Raji (cell line): Measurements from ENCODE around the gene UBE3C.

Experiments
- POLR2A ChIP-seq: IDR thresholded peaks from 2 replicates; pipeline ENCODE4 v1.6.1; 2011; ENCODE audit warnings: low read depth, low read length, control low read depth; ENCODE audit not compliant: insufficient read depth

The UBE3C gene

DNA sequence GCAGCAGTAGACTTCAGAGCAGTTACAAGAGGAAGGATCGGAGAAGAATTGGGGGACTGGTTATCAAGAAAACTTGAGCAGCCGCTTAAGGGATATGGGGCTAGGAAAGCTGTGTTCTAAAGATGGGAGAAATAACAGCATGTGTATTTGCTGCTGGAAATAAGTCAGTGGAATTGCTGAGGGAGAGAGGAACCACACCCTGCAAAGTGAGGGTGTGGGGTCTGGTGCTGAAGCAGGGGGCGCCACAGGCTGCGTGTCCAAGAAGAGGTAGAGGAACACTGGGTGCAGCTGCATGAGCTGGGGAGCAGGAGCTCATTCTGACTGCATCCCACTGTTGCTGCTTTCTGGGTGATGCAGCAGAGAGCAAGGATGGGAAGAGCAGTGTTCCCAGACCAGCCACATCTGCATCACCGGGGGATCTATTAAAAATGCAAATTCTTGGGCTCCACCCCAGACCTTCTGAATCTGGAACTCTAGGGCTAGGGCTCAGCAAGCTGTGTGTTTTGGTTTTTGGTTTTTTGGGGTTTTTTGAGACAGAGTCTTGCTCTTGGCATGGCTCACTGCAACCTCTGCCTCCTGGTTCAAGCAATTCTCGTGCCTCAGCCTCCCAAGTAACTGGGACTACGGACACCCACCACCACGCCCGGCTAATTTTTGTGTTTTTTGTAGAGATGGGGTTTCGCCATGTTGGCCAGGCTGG lies 101.0 kb downstream of the UBE3C start:
- TF ChIP-seq POLR2A = no peak

DNA sequence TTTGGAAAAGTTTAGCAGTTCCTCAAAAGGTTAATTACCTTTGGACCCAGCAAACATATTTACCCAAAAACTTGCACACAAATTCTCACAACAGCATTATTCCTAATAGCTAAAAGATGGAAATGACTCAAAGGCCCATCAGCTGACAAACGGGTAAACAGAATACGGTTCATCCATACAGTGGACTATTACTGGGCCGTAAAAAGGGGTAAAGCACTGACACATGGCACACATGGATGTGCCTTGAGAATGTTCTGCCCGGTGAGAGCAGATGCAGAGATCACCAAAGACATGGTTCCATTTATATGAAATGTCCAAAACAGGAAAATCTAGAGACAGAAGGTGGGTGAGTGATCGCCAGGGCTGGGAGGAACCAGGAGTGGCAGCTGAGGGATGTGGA lies 102.9 kb downstream of the UBE3C start:
- TF ChIP-seq POLR2A = no peak

DNA sequence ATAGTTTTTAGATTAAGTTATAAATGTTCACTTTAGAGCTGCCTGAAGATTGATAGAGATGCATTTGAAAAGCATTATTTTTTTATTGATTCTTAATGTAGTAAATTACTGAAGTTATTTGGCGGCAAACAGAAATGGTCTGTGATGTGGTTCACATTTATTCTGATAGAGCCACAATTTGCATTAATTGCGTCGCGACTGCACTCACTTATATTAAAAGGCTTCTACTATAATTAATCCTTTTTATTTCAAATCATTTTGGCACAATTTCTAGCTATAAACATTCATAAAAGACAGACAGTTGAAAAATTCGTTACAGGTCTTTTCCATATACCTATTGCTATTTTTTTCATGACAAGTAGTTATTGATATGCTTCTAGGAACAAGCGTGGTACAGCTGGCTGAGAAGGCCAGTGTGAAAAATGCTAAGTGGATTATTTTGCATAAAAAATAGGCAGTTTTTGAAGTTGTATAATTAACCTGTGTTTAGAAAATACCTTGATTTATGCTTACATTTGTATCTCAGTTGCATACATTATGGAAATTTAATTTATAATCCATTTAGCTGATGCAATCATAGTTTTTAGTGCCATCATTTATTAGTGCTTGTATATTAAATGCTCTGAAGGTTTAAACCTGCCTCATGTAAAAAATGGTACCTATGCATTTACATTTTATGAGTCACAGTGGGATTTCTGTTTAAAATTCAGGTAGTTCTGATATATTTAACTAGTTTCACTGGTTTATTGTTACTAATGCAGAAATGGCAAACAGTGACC lies 106.0 kb downstream of the UBE3C start:
- no peak for TF ChIP-seq POLR2A

DNA sequence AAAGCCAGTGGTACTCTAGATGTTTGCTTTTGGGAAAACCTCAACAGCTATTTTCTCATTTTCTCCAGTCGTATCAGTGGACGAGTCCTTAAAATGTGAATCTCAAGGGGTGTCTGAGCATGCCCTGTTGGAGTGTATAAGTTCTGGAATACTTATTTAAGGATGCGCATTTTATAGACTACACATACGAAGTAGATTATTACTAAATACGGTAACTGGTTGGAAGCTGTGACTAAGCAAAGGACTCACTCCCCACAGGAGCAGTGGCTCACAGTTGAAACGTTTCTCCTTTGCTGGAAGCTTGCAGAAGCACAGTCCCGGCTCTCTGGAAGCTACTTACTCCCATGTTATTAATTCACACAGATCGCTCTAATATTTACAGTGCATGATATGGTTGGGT lies 107.3 kb downstream of the UBE3C start:
- TF ChIP-seq POLR2A = no peak

DNA sequence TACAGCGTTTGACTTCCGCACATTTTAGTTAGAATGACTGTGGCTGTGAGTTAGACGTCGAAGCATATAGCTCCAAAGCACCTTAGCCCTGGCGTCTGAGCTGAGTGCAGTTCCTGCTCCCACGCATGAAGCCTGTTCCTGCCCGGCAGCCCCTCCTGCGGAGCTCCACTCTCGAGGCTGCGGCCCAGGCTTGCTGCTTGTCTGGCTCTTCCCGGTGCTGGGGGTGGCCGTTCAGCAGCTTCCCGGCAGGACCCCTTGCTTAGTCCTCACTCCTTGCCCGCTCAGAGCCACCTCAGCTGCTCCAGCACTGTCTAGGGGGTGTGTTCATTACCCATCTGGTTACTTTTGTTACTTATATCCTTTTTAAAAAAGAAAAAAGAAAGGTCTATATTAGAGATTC lies 109.9 kb downstream of the UBE3C start:
- TF ChIP-seq POLR2A = no peak

DNA sequence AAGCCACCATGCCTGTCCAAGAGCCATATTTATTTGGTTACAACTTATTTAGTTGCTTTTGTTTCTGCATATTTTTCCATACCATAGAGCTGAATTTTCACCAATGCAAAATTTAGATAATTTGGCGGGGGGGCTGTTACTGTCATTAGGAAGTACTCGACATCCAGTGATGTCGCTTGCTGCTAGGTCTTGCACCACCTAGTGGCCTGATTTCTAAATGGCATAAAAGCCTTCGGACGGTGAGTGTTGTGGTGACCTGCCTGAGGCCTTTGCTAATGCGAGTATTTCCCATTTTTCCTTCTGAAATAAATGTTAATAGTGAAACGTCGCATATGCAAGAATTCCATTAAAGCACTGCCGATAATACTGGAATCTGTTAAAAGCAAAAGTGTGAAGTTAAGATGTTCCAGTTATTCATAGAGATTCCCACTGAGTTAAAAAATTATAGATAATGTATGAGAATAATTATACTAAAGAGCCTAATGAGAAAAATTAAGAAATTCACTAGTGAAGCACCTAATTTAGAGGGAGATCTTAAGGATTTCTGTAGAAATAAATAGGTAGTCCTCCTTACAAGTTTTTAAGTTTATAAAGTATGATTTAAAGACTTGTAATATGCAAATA lies 112.0 kb downstream of the UBE3C start:
- no peak for TF ChIP-seq POLR2A

DNA sequence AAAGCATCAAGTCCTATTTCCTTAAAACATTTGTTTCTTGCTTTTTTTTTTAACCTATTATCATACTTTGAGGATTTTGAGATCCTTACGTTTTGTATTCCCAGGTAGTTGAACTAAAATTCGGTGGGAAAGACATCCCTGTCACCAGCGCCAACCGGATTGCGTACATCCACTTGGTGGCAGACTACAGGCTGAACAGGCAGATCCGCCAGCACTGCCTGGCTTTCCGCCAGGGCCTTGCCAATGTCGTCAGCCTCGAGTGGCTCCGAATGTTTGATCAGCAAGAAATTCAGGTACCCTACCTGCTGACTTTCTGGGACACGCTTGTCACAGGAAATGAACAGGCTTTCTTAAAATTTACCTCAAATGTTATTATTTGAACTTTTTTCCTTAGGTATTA lies 115.1 kb downstream of the UBE3C start:
- no peak for TF ChIP-seq POLR2A

DNA sequence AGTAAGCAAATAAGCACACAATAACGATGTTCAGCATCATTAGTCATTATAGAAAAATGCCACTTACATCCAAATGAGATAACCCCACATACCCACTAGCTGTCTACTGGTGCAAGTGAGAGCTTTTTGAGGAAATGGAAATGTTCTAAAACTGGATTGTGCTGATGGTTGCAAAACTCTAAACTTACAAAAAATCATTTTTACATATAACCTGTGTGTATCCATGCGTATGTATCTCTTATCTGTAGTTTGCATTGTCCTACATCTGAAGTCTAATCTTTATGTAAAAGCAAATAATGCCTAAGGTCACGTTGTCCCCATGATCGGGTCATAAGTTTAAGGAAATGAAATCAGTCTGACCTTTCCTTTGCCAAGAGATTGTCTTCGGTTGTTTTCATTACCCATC lies 116.5 kb downstream of the UBE3C start:
- no peak for TF ChIP-seq POLR2A

DNA sequence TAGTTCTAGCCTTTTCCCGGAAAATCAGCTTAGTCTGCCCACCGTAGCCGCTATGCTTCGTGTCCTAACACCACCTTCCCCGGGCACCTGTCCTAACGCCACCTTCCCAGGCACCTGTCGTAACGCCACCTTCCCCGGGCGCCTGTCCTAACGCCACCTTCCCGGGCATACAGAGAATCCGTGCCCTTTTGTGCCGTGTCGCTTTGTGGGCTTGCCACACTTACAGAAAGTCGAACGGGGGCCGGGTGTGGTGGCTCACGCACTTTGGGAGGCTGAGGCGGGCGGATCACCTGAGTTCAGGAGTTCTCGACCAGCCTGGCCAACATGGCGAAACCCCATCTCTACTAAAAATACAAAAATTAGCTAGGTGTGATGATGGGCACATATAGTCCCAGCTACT lies 124.4 kb downstream of the UBE3C start:
- TF ChIP-seq POLR2A = no peak

DNA sequence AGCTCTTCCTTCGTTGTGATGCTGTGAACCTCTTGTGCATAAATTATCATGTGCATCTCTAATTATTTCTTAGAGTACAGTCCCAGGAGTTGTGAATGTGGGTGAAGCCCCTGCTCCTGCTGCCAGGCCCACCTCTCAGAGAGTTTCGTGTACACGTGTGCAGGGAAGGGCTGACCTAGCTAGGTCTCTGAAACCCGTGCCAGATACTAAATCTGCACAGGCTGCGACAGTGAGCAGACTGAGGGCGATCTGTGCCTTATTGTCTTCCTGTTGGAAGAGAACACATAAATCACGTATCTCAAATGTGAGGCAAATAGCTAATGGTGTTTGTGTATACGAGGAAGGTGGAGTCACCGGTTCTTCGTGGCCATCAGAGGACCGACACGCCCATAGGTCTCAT lies 126.3 kb downstream of the UBE3C start:
- no peak for TF ChIP-seq POLR2A

DNA sequence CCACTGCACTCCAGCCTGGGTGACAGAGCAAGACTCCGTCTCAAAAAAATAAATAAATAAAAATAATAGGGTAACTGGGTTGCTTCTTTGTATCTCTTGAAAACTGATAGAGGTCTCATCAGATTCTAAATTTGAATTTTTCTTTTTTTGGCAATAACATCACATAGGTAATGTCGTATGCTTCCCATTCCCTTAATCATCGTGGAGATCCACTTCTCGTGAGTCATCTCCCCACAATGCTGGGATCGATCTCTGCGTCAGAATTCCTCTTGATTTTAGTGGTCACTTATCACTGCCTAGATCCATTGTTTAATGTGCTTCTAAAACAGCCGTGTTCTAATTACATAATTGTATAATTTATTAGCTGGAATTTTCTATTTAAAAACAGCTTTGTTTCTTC lies 127.5 kb downstream of the UBE3C start:
- no peak for TF ChIP-seq POLR2A

DNA sequence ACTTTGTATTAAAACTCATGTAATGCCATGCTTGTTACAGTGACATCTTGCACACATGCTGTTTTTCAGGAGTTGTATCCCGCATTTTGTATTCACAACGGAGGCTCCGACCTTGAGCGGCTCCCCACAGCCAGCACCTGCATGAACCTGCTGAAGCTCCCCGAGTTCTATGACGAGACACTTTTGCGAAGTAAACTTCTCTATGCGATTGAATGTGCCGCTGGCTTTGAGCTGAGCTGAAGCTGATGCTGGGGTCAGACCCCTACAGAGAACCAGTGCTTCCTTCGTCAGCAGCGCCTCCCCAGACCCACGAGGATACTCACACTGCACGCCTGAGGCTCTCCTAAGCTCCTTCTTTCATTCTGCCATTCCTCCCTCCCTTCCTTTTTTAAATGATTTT lies 128.8 kb downstream of the UBE3C start:
- TF ChIP-seq POLR2A = no peak

DNA sequence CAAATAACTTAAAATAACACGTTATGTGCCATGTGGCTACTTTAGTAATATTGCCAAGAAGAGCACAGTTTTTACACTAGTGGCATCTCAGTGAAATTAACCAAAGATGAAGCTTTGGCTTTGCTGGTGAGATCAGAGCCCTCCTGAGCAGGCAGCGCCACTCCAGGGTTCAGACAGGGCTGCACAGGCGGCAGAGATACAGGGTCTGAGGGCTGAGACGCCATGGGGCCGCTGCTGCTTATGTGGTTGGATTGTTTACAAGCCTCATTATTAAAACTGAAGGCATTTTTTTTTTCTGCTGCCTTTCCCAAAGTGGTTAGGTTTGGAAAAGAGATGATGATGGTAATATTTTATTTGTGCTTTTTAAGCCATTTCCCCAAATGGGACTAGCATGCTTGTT lies 129.2 kb downstream of the UBE3C start:
- no peak for TF ChIP-seq POLR2A

DNA sequence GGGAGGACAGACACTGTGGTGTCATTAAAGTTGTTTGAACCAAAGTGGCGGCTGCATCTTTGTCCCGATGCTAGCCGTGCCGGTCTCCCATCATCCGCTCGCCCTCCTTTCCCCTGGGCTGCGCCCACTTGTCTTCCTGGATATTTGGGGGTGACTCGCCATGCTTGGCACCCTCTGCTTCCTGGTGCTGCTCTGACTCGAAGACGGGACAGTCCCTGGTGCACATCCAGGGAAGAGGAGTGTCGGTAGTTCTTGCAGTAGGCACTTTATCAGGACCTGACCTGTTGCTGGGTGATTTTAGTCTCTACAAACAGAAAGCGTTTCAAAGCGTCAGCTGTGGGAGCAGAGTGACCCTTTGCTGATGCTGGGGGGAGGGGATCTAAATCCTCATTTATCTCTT lies 129.8 kb downstream of the UBE3C start:
- TF ChIP-seq POLR2A = no peak

DNA sequence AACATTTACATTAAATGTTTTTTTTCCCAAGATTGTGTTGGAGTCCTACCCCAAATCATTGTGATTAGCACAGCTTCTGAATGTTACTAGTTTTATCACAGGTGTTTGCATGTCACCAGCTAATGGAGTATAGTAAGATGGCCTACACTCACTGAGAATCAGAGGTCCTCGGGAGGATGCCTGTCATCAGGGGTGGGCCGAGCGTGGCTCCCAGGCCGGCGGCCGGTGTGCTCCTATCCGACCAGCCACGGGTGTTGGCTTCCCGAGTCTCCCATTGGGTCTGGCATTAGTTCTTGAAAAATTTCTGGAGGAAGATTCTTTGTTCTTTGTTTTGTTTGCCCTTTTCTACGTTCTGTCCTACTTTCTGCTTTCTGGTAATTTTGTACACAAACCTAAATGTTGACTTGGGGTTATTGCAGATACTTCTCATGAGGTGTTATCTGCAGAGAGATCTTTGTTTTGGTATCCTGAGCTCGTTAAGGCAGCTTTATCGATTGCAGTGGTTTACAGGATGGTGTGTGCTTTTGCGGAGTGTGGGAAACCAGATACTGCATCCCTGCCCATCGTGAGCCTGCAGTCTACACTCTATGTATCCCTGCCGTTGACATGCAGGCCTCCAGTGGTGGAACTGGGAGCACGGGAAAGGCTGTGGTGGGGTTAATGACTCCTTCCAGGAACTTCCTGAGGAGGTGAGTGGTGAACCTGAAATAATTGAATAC lies 130.8 kb downstream of the UBE3C start:
- no peak for TF ChIP-seq POLR2A

DNA sequence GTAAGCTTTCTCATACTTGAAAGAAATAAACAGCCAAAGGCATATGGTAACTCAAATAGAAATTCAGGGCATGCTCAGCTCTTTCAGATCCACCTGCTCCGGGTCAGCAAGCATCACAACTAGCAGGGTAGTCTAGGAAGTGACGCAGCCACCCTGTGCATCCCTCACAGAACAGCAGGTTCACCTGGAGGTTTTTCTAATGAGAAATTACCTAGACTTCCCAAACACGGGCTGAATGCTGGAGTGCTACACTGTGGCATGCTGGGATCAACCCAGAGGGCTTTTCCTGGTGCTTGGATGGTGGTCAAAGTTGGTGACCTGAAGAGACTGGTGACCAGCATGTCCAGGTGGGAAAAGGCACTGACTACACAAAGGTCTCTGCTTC lies 131.3 kb downstream of the UBE3C start:
- no peak for TF ChIP-seq POLR2A
